GF-D8 (cell line): Measurements from ENCODE around the gene CCND1.

Experiments used
- DNase-seq: peaks from one replicate; lab custom pipeline; 2025; lab: John Stamatoyannopoulos, UW

Gene CCND1

GRCh38 chr11:69654001-69654659 lies 13.2 kb downstream of the CCND1 start:
- no peak for DNase-seq

DNA sequence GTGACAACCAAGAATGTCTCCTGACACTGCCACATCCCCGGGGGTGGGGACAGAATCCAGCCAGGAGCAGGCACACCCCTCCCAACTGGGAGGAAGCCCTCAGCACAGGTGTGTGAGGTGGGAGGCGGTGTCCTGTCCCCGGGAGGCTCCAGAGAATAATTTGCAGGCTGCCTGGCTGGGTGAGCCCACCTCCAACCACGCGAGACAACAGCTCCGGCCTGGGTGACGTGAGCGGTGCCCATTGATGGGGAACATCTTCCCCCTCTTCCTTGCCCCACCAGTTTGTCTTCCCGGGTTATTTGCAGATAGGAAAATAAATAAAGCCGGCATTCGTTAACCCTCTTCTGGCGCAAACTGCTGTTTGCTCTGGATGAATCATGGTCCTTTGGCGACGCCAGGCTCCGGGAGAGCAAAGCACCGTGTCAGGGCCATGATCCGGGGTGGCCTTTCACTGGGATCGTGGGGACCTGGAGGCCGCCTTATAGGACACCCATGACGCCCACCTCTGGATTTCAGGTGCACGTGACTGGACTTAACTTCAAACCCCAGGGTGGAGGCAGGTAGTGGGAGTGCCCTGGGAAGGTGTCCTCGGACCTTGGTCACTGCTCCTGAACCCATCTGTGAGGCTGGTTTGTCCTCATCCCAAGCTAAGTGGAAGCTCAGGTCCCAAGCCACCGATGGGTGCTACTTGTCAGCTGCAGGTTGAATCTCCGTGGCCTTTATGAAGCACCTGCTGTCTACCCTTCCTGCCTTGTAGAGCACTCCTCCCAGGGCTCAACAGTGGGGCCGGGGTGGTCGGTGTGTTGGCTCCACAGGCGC lies 13.9 kb downstream of the CCND1 start:
- DNase-seq = no peak

- DNase-seq = no peak
Measured at GRCh38 chr11:69655479-69656428, 14.8 kb downstream of the CCND1 start.

- DNase-seq = no peak
Measured at GRCh38 chr11:69656536-69657455, 15.8 kb downstream of the CCND1 start.

DNA sequence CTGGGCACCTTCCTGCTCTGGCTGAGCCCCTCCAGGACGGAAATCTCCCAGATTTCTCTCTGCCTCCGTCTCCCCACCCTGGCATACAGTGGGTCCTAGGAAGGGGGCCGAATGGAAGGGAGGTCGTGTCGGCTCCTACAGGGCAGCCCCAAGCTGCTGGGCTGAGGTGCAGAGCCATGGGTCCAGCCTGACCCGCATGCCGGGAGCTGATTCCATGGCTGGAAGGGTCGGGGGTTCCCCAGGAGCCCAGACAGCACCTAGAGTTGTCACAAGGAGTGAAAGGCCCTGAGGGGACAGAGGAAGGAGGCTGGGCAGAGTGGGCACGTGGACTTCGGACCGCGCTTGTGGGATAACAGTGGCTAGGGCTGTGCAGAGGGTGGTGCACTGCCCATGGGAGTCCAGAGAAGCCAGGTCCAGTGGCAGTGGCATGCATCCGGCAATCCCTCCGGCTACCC lies 16.5 kb downstream of the CCND1 start:
- no peak for DNase-seq

GRCh38 chr11:69657911-69658625 lies 17.1 kb downstream of the CCND1 start:
- DNase-seq = no peak

DNA sequence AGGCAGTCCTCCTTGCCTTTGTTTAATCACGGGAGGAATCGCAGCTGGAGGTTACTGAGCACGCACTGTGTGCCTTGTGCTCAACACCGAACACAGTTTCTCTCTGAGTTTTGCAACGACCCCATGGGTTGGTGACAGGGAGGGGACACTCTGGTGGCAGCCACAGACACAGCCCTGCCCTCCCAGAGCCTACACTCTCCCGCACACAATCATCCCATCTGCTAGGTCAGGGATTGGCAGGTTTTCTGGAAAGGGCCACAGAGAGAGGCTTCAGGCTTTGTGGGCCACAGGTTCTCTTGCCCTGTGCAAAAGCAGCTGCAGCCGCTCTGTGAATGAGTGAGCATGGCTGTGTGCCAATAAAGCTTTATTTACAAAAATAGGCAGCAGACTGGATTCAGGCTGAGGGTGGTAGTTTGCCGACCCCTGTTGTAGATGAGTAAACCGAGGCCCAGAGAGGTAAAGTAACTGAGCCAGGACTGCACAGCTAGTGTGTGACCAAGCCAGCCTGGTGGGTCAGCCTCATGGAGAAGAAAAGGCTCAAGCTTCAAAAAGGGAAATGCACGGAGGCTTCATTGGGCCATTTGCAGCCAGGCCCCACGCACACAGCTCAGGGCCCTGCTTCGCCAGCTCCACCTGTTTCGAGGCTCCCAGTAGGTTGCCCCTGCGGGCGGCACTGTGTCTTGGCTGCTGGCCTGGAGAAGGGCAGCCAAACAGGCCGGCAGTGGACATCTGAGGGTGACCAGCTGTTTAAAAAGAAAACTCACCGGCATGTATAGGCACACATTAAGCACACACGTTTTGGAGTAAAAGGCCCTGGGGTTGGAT lies 17.9 kb downstream of the CCND1 start:
- no peak for DNase-seq

DNA sequence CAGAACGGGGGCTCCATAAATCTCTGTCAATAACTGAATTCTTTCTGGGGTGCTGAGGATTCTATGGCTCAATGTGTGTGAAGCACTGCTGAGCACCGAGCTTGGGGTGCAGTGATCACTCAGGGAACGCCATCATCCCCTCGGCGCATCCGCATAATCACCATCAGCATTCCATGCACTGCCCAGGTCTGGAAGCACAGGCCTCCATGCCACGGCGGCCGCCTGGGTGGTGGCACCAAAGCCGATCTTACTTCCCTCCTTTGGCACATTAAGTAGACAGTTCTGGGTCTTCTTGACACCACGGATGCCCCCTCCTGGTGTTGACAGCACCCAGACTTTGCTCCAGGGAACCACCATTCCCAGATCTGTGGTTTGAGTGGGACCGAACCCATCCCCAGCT lies 18.6 kb downstream of the CCND1 start:
- DNase-seq = no peak

GRCh38 chr11:69660001-69660500 lies 19.1 kb downstream of the CCND1 start:
- no peak for DNase-seq

DNA sequence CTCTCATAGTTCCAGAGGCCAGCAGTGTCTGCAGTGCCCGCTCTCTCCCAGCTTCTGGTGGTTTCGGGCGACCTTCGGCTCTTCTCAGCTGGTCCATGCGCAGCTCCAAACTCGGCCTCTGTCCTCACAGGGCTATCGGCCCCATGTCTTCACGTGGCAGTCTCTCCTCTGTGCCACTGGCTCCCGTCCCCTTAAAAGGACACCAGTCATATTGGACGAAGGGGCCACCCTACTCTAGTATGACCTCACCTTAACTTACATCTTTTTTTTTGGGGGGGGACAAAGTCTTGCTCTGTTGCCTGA lies 20.4 kb downstream of the CCND1 start:
- DNase-seq = no peak

GRCh38 chr11:69662021-69662698 lies 21.2 kb downstream of the CCND1 start:
- no peak for DNase-seq

DNA sequence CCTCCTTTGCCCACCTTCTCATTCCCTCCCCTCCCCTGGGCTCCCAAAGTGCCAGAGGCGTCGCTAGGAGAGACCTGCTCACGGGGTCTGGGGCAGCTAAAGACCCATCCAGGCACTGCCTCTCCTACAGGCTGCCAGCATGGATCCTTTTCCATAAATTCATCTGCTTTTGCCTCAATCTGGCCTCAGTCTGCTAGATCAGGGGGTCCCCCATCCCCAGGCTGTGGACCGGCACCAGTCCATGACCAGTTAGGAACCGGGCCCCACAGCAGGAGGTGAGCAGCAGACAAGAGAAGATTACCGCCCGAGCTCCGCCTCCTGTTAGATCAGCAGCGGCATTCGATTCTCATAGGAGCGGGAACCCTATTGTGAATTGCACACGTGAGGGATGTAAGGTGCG lies 21.9 kb downstream of the CCND1 start:
- no peak for DNase-seq

GRCh38 chr11:69663326-69663725 lies 22.4 kb downstream of the CCND1 start:
- no peak for DNase-seq

DNA sequence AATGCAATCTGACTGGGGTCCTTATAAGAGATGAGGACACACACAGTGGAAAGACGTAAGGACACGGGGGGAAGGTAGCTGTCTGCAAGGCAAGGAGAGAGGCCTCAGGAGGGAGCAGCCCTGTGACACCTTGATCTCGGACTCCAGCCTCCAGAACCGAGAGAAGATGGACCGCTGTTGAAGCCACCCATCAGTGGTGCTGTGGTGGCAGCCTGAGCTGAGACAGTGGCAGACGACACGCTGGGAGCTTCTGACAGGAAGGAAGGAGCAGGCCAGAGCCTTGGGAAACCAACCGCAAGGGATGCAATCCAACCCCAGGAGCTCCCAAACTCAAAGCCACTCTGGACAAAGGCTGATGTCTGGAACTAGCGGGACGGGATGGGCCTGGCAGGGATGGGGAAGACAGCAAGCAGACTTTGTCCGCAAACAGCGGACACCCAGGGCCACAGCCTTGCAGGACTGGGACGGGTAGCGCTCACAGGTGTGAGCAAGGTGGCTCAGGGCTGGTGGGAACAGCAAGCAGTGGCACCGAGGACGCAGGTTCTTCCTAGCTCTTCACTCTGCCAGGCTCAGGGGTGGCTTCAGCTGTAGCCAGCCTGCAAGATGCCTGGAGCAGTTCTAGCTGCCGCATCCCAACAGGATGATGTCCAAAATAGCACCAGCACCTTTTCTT lies 23.3 kb downstream of the CCND1 start:
- DNase-seq = no peak

GRCh38 chr11:69664901-69665300 lies 23.9 kb downstream of the CCND1 start:
- DNase-seq = no peak

DNA sequence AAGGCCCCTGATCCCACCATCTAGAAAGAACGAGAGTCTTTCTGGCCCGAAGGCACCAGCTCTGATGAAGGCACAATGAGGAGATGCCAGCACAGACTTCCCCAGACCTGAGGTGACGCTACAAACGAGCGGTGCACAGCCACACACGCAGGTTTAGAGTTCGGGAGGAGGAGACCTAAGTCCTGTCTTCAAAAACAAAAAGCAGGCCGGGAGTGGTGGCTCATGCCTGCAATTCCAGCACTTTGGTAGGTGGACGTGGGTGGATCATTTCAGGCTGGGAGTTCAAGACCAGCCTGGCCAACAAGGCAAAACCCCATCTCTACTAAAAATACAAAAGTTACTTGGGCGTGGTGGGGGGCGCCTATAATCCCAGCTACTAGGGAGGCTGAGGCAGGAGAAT lies 24.7 kb downstream of the CCND1 start:
- DNase-seq = no peak

DNA sequence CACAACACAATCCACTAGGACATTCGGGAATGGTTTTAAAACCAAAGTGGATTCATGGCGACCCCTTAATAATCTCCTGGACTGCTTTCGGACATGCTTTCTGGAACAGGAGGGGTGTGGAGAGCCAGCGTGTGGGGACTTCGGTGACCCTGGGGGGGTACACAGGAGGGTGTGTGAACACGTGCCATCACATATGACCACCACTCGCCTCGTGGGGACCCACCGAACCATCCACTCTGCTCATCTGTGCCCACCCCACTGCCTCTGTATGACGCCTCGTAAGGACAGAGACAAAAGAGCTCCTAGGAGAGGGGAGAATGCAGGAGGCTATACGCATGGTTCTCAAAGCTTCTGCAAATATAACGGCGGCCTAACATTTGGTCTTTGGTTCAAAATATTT lies 25.3 kb downstream of the CCND1 start:
- DNase-seq = no peak

DNA sequence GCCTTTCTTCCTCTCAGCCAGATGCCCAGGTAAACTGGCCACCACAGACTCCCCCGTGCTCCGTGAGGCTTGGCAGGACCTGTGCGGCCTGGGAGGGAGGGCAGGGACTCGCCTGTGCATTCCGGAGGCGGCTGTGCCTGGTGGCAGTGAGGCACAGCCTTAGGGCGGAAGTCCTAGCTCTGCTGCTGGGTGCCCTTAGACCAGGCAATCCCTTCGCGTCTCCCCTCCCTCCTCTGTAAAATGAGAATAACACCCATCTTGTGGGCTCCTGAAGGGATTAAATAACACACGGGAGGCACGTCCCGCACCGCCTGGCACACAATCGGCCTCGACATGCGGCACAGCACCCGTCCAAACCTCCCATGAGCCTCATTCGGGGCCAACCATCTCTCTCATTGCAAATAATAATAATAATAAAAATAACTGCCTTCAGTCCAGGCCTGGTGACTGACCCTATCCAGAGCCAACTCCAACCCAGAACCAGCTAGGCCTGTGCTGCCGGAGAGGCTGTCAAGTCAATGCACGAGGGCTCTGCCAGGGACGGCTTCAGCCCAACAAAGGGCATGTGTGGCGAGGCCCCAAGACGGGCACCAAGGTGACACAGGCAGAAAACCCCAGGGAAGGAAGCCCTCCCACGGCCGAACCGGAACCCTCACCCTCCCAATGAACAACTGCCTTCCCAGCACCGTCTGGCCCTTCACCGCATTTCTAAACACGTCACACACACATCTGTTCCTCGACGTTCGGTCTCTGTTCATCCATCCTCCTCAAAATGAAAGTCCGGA lies 26.0 kb downstream of the CCND1 start:
- DNase-seq = no peak
